ENCODE measurements around the gene MLN.

The MLN gene

GRCh38 chr6:33751771-33752645 is 51.8 kb downstream of the MLN start:
- TF ChIP-seq CTCF (IDR thresholded peaks at IDR 0.05; ENCODE audit: low read length) (no peak), EZH2 (IDR thresholded peaks at IDR 0.05; ENCODE audit: borderline replicate concordance, low read length) (no peak)
- Histone ChIP-seq H3K4me2 (ENCODE audit: low read length) (no peak overlapping the region), H3K36me3 (ENCODE audit: insufficient read depth, low read length) (no peaks in the 10 kb centered on the region), H3F3A (ENCODE audit: insufficient read depth, low read length) (no peaks in the 10 kb centered on the region), H3K9ac (ENCODE audit: low read length) (no peak overlapping the region), H2AFZ (ENCODE audit: low read length) (no peak overlapping the region), H3K27me3 (ENCODE audit: insufficient read depth, low read length) (peaks cover 6% of the 10 kb centered on the region), H3K4me3 (ENCODE audit: low read depth, low read length, poor library complexity, severe bottlenecking) (no peak overlapping the region), H3K79me2 (ENCODE audit: insufficient read depth, low read length) (no peaks in the 10 kb centered on the region), H3K9me3 (ENCODE audit: low read length) (no peaks in the 10 kb centered on the region), H3K4me1 (ENCODE audit: insufficient read depth, low read length, severe bottlenecking) (no peaks in the 10 kb centered on the region), H3K9me2 (ENCODE audit: low read depth, low read length) (no peaks in the 10 kb centered on the region), H4K20me1 (ENCODE audit: insufficient read depth, low read length) (no peaks in the 10 kb centered on the region), H3K27ac (ENCODE audit: low read depth, low read length, poor library complexity, severe bottlenecking) (no peak overlapping the region)

- Histone ChIP-seq H3K27me3 (ENCODE audit: insufficient read depth, low read length) (peaks cover 6% of the 10 kb centered on the region), H3K4me1 (ENCODE audit: insufficient read depth, low read length, severe bottlenecking) (no peaks in the 10 kb centered on the region), H3K79me2 (ENCODE audit: insufficient read depth, low read length) (no peaks in the 10 kb centered on the region), H3K4me3 (ENCODE audit: low read depth, low read length, poor library complexity, severe bottlenecking) (no peak overlapping the region), H3K4me2 (ENCODE audit: low read length) (no peak overlapping the region), H3F3A (ENCODE audit: insufficient read depth, low read length) (no peaks in the 10 kb centered on the region), H3K9me2 (ENCODE audit: low read depth, low read length) (no peaks in the 10 kb centered on the region), H3K36me3 (ENCODE audit: insufficient read depth, low read length) (no peaks in the 10 kb centered on the region), H2AFZ (ENCODE audit: low read length) (no peak overlapping the region), H4K20me1 (ENCODE audit: insufficient read depth, low read length) (no peaks in the 10 kb centered on the region), H3K9ac (ENCODE audit: low read length) (no peak overlapping the region), H3K27ac (ENCODE audit: low read depth, low read length, poor library complexity, severe bottlenecking) (no peak overlapping the region), H3K9me3 (ENCODE audit: low read length) (no peaks in the 10 kb centered on the region)
- no peak for TF ChIP-seq CTCF (IDR thresholded peaks at IDR 0.05; ENCODE audit: low read length)
- no peak for TF ChIP-seq EZH2 (IDR thresholded peaks at IDR 0.05; ENCODE audit: borderline replicate concordance, low read length)
Measured at GRCh38 chr6:33750244-33750991, 53.4 kb downstream of the MLN start.

GRCh38 chr6:33749401-33749800 is 54.4 kb downstream of the MLN start:
- no peaks in the 10 kb centered on the region for H3K4me1 ChIP-seq (ENCODE audit: insufficient read depth, low read length, severe bottlenecking)
- no peaks in the 10 kb centered on the region for H3K79me2 ChIP-seq (ENCODE audit: insufficient read depth, low read length)
- no peak overlapping the region for H3K27ac ChIP-seq (ENCODE audit: low read depth, low read length, poor library complexity, severe bottlenecking)

More at GRCh38 chr6:33749401-33749800, 54.4 kb downstream of the MLN start:
- Histone ChIP-seq H3K4me2 (ENCODE audit: low read length) (no peak overlapping the region), H3K9ac (ENCODE audit: low read length) (no peak overlapping the region), H3K9me3 (ENCODE audit: low read length) (no peaks in the 10 kb centered on the region), H4K20me1 (ENCODE audit: insufficient read depth, low read length) (no peaks in the 10 kb centered on the region), H3K9me2 (ENCODE audit: low read depth, low read length) (no peaks in the 10 kb centered on the region), H3K4me3 (ENCODE audit: low read depth, low read length, poor library complexity, severe bottlenecking) (no peak overlapping the region), H3K36me3 (ENCODE audit: insufficient read depth, low read length) (no peaks in the 10 kb centered on the region), H3F3A (ENCODE audit: insufficient read depth, low read length) (no peaks in the 10 kb centered on the region), H2AFZ (ENCODE audit: low read length) (no peak overlapping the region), H3K27me3 (ENCODE audit: insufficient read depth, low read length) (peaks cover 6% of the 10 kb centered on the region)
- TF ChIP-seq CTCF (IDR thresholded peaks at IDR 0.05; ENCODE audit: low read length) (no peak), EZH2 (IDR thresholded peaks at IDR 0.05; ENCODE audit: borderline replicate concordance, low read length) (no peak)
